ENCODE data around the gene ITGA11.

Gene ITGA11

DNA sequence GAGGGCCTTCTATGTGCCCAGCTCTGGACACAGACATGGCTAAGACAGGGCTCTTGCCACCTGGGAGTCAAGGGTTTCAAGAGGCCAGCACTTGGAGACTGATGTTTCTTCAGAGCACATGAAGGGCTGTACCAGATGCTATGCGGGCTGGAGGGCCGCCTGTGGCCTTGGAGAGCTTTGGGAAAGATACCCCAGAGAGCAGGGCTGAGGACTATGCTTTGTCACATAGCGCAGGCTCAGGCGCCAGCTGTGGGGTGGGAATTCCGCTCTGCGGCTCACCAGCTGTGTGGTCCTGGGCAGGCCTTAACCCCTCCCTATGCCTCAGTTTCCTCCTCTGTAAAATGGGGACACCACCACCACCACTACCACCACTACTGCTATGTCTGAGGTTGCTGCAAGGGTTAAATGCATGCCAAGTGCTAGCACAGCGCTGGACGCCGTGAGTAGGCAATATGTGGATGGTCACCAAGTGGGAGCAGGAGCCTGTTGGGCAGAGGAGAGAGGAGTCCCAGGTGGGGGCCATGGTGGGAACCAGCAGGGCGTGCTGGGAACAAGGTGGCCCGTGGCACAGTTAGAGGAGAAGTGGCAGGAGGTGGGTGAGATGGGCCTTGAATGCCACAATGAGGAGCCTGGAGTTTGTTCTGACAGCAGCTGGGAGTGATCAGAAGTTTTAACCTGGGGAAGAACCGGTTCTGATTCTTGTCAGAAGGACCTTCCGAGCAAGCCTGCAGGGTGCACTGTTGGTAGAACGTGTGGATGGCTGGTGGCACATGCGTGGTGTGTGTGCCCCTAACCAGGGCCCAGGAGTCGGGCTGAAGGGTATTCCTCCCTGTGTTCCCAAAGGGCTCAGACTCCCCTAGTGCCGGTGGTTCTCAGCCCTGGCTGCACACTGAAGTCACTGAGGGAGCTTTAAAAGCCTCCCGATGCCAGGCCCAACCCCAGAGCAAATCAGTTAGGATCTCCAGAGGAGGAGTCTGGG lies 112.7 kb downstream of the ITGA11 start:
- no peak for DNase-seq

DNA sequence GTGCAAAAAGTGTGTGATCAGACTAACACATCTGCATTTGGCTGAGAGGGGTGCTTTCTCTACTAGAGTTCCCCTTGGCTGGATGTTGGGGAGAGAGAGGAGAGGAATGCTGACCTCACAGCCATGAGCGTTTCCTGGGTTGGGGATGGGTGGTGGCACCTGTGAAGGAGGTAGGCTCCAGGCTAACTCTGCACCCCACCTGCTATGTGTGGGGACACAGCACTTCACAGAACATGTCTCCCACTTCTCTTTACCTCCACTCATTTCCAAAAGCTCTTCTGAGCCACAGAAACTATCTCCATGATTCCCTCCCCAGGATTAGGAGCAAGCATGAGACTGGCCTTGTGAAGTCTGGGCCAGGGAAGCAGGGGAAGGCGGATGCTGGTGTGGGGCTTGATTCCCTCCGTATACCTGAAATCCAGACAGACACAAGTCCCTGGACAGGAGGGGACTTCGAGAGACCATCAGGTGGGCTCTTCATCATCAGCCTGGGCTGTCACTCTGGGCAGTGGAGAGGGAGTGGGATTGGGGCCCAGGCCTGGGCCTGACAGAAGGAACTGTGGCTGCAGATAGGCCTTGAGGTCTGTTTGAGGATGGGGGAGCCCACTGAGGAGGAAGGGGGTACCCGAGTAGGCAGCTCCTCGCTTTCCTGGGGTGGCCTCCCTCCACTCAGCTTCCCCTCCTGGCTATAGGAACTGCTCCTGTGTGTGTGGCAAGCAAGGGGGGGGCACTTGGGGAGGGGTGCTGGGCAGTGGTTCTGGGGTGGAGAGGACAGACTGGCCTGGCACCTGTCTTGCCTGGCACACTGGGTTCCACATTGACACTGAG lies 113.7 kb downstream of the ITGA11 start:
- DNase-seq, result no peak

DNA sequence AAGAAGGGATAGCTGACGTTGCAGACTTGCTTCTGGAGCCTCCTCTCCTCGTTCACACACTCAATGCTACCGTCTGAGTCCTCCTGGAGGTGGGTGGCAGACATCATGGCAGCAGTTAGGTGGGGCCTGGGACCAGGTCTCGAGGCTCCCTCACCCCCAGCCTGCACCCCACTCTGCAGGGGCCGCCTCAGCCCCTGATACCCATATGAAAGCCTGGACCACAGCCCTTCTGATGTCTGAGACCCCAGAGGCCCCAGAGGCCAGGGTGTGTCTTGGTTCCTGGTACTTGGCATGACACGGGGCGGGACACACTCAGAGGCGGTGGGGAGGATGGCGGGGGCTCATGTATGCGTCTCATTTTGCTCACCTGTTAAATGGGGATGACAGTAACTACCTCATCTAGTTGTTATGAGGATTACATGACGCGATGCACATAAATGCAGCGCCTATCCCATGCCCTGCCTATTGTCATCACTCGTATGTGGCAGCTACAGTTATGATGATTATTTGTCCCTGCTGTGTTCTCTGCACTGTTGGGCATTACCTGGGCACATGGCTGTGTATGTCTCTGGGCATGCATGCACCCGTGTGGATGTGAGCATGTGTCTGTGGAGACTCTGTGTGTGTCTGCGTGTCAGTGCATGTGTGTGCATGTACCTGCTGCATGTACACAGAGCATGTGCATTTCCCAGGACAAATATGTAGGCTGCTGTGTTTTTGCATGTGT lies 114.5 kb downstream of the ITGA11 start:
- DNase-seq, result no peak

DNA sequence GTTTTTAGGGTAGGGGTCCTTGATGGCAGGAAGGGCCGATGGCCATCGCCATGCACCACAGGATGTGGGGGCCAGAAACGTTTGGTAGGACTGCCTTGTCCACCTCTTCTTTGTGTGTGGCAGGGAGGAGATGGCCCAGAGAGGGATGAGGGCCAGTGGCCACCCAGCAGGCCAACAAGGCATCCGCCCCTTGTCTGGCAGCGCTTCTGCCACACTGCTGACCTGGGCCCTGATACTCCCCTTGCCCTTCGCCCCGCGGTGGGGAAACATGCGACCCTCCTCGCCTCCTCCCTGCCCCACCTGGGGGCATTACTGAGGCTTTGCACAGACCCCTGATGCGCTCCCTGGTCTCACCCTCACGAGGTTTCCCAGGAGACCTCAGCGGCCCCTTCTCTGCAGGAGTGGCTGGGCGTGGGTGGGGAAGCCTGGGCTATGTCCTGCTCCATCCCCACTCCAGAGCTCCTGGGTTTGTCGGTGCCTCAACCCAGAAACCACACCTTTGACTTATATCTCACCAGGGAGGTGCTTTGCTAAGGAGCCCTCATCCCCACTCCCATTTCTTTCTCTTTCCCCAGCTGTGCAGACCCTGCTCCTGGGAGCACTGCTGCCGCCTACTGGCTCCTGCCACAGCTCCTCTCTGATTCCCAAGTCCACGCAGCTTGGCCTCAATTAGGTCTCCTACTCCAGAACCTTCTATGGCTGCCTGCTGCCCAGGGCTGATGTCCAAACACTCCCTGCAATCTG lies 115.7 kb downstream of the ITGA11 start:
- DNase-seq, result no peak

DNA sequence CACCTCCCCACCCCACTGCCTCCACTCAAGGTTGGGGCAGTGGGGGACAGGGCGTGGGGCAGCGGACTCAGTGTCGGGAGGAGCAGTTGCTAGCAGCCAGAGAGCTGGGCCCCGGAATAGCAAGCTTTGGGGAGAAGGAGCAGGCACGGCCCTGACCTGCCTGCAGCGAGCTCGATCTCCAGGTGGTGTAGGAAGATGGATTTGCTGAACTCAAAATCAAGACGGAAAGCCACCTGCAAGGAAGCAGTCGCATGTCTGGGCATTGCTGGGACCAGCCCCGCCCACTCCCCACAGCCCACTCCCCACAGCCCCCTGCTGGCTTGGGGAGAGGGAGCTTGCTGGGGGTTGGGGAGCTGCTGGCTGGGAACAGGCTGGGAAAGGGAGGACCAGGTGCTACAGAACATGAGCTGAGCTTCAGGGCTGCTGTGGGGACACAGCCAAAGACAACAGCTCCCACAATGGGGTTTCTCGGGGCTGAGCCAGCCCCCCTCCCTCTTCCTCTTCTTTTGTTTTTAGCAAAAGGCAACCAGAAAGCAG lies 116.4 kb downstream of the ITGA11 start:
- DNase-seq, result no peak

DNA sequence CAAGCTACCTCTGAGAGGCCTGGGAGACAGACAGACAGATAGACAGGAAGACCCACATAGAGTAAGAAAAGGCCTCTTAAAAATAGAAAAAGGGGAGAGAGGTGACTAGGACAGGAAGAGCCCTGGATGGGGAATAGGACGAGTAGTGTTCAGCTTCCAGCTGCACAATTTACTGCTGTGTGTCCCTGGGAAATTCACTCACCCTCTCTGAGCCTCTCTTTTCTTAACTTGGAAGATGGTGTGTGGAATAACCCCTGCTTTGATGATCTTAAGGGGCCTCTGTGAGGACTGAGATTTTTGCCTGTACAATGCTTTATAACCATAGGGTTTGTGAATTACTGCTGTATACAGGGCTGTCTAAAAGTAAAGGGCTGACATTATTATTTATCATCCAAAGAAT lies 116.9 kb downstream of the ITGA11 start:
- DNase-seq, result no peak

DNA sequence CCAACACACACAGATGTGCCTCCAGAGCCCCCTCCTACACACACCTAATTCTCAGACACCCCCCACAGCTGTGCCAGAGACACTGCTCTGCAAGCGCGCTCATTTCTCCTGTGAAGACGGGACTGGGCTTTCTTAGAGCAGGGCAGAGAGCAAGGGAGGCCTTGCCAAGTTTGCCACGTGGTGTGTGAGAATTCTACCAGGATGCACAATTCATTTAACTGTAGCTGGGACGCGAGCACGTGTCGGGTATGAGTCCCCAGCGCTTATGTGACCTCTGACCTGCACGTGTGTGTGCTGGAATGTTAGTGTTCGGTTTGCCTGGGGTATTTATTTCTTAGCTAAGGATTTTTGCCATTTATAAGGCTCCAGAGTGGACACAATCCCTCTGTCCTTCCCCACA lies 117.4 kb downstream of the ITGA11 start:
- no peak for DNase-seq

DNA sequence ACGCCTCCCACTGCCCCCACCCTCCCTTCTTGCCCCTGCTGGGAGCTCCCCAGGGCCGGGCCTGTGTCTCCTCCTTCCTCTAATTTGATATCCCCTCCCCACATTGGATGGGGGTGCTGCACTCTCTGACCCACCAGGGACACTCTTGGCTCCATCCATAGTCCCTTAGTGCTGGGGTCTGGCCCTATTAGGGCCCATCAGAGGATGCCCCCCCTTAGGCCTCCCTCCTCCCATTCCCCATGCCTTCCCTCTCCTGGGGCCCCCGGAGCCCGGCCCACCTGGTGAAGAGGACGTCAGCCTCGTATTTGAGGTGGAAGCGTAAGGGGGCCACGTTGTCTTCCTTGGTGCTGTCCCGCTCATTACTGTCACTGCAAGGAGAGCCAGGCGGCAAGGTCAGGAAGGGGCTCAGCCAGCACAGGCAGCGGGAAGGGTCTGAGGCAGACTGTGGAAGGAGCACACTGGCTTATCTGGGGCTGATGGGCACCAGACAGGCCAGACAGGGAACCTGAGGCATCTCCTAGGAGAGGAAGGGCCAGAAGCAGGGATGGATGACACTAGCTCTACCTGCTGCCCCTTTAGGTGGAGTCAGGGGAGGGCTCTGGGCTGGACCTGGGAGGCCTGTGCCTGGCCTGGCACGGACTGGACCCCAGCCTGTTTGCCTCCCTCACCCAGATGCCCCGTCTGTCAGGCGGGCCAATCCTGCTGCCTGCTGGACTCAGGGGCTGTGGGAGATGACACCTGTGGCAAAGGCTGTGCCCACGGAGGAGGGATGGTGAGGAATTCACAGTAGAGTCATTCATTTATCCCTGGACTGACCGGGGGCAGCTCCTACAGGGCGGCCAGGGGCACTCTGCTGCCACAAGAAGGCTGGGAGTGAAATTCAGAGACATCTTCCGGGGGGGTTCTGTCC lies 118.2 kb downstream of the ITGA11 start:
- no peak for DNase-seq

DNA sequence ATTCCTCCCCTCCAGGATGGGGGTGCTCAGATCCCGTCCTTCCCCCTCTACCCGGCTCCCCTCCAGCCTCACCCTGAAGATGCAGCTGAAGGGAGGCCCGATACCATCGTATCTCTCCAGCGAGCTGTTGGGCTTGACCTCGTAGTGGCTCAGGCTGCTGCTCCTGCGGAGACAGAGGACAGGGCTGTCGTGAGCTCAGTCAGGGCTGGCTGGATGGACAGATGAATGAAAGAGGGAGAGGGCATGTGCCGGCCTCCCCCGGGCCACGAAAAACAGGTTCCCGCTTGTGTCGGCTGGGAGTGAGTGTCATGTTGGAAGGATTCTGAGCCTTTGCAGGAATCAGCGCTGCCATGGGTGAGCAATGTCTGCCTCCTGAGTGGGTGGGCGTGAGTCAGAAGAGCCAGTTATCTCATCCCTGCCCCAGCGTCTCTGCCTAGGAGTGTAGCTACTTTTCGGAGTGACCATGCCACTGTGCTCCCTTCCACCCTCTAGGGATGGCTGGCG lies 119.2 kb downstream of the ITGA11 start:
- no peak for DNase-seq

DNA sequence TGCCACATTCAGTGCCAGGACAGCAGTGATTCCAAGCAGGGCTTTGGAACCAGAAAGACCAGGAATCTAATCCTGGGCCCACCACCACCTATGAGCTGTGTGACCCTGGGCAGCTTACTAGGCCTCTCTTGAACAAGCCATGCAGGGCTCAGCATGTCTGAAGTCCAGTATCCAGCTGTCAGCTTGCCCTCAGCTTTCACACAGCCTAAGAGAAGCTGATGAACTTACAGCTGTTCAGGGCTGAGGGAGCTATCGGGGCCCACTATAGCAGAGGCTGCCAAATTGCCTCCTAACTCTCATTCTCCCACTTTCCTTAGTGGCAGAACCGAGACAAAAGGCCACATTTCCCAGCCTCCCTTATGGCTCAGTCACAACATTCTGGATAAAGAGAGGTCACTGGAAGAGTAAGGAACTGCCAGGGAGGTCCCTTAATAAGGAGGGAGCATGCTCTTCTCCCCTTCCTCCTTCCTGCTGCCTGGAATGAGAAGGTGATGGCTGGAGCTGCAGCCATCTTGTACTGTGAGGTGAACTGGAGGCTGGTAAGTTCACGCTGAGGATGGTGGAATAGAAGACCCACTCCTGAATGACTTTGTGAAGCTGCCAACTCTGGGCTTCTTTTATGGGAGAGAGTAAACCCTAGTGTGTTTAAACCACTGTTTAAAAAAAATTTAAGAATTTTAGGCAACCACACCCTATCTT lies 120.0 kb downstream of the ITGA11 start:
- DNase-seq, result no peak

DNA sequence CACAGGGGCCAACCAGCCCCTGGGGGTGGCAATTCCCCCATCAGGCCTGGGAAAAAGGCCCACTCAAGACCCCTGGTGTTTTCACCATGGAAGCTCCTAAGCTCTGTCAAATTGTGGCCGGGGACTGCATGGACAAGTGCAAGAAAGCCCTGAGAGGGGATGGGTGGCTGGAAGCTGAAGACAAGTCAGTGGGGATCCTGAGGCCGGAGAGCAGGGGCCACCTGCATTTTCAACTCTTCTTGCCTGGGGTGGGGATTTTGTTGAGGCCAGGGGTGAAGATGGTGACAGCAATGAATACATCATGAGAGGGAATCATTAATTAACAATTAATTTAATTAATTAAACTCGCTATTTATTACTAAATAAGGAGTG lies 120.5 kb downstream of the ITGA11 start:
- DNase-seq, result no peak

DNA sequence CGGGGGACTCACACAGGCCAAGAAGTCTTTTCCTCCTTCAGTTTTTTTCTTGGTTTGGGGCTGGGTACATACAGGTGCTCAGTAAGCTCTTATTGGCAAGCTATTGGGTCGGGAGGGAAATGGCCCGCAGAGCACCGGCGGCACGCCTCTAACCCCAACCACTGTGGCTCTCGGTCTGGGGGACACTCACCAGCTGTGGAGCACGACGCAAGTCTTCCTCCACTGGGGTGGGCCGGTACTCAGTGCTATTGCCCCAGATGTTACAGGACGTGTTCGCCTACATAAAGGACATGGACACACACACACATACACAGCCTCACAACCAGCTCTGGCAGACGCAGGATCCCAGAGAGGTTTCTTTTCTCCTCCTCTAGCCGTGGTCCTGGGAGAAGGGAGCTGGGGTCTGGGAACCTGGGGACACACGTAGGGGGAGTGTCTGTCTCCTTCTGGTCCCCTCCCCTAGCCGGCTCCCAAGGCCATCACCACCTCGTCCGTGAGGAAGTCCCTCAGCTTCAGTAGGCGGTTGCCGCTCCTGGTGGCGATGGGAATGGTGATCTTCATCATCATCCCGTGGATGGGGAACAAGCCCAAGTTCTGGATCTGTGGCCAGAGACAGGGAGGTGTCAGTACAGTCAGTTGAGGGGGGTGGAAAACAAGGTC lies 121.0 kb downstream of the ITGA11 start:
- no peak for DNase-seq

DNA sequence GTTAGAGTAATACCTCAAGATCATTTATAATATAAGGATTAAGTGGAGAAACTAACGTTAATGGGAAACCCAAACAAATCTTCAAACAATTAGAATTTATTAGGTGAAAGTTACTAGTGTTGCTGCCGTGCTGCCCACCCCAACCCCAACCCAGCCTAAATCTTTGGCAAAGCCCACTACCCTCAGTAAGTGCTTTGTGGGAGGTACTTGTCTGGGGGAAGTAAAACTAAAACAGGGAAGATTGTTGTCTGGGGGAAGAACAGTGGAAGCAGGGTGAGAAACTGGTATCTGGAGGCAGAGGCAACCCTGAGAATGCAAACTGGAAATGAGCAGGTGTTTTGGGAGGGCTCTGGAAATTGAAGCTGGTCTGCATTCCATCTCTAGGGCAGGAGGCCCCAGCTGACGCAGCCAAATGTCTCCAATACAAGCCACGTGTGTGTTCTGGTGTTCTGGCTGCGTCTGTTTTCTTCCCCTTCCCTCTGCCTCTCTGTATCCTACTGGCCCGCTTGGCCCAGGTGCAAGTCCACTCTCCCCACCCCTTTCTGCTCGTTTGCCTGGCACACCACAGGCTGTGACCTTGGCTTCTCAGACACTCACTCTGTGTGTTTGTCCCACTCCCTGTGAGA lies 121.7 kb downstream of the ITGA11 start:
- no peak for DNase-seq

DNA sequence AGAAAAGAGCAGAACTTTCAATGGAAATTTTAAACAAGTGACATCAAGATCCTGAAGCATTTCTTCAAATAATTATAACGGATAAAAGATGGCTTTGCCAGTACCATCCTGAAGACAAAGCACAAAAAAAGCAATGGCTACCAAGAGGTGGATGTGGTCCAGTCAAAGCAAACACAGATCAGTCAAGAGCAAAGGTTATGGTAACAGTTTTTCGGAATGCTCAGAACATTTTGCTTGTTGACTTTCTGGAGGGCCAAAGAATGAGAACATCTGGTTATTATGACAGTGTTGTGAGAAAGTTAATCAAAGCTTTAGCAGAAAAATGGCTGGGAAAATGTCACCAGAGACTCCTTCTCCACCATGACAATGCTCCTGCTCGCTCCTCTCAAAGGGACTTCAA lies 122.9 kb downstream of the ITGA11 start:
- no peak for DNase-seq

DNA sequence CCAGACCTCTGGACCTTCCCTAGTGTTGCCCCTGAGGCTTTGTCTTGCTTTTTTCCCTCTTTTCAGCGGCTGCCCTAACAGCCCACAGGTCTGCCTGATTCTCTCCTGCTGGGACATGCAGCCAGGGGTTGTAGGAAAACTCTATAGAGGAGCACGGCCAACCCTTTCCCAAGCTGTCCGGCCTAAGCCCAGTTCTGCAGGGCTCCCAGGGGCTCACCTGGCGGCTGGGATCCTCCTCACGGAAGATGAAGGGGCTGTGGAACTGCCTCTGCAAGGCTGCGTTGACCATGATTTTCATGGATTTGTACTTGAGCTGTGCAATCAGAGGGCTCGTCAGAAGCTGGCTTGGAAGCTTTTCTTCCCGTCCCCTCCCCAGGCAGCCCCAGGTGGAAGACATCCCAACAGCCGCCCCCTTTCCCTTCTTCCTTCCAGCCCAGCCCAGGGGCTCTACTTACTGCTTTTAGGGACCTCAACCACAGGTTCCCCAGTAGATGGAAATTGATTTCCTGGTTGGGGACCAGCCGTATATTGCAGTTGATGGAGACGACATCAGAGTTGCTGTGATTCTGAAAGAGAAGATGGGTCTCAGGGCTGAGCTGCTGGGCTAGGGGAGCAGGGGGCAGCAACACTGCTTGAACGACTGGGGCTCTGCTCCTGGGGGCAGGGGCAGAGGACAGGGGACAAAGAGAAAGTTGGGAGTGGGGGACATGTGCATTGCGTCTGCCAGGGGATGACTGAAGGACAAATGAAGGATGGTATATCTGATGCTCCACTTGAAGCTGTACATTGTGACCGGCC lies 124.6 kb downstream of the ITGA11 start:
- DNase-seq, result no peak

DNA sequence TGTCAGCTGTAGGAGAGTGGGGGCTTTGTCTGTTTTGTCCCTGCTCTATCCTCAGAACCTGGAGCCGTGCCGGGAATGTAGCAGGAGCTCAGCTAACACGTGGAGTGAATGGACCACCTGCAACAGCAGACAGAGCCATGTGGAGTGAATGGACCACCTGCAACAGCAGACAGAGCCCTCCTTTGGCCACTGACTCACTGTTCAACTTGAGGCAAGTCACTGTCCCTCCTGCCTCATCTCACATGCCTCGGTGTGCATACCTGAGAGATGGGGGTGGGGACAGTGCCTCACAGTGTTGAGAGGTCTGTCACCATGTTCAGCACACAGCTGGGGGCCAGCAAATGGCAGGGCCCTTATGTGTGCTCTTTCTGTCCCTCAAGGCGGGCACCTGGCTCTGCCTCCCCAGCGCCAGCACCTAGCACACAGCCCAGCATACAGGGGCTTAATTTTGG lies 126.5 kb downstream of the ITGA11 start:
- no peak for DNase-seq

DNA sequence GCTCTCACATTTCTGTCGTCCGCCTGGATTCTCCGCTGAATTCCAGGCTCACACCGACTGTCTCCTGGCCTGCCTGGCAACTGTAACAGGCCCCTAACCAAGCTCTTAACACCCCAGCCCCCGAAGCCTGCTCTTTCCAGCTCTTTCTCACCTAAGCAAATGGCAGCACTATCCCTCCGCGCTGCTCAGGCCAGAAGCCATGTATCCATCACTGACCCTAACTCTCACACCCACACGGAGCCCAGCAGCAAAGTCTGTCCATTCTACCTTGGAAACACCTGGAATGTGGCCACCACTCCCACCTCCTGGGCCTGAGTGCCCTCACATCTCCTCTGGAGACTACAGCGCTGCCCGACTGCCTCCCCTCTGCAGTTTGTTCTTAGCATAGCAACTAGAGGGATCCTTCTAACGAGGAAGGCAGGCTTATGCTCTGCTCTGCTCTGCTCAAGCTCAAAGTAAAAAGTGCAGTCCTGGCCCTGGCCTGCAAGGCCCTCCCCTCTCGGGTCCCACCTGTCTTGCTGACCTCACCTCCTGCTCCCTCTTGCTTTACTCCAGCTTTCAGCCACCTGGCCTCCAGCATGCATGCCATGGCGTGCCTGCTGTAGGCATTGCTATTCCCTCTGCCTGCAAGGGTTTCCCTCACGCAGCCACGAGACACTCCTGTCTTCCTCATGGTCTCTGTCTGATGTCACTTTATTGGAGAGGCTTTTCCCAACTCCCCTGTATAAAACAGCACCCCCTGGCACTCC lies 127.2 kb downstream of the ITGA11 start:
- no peak for DNase-seq
